Measurements from ENCODE around the gene MANSC1.
"Not testable (repeated sequence)": the region's sequence is repeated elsewhere in the genome, so short reads cannot be mapped to it uniquely, and the experiment has no call there.

Gene MANSC1

DNA sequence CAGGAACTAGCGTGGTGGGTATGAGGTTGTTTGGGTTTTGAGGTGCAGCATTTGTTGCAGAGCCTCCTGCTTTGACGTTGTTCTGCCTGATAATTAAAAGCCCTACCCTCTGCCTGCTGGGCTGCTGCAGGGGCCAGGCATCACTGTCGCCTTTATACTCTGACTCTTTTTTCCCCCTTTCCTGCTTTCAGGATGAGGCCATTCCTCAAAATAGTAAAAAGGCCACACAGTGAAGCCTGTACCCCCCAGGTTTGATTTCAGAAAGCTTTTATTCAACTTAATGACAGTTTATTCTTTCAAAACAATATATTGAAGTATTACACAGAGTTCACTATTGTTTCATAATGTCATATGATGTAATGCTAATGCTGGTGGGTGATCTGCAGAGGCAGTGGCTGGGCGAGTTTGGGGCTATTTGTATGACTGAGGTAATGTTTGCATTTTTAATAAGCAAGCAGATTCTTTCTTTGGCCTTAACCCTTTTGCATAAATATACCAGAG, 15.9 kb upstream of the MANSC1 start:
- DNase-seq (ENCODE audit: low read depth in 2 of 3, low spot score in 1 of 3): no peak

DNA sequence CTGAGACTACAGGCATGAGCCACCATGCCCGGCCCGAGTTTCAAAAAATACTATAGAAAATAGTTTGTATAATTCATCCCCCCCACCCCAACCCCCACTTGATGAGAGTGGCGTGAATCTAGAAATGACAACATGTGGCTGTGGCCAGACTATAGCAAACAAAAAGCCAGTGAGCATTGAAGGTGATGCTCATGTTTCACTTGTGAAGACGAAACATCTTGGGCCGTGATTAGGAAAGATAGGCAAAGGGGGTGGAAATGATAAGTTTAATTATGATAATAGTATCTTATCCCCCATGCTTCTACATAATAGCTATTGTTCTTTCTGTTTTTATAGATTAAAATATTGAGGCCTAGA, 15.4 kb upstream of the MANSC1 start:
- DNase-seq (ENCODE audit: low read depth in 2 of 3, low spot score in 1 of 3): no peak

DNA sequence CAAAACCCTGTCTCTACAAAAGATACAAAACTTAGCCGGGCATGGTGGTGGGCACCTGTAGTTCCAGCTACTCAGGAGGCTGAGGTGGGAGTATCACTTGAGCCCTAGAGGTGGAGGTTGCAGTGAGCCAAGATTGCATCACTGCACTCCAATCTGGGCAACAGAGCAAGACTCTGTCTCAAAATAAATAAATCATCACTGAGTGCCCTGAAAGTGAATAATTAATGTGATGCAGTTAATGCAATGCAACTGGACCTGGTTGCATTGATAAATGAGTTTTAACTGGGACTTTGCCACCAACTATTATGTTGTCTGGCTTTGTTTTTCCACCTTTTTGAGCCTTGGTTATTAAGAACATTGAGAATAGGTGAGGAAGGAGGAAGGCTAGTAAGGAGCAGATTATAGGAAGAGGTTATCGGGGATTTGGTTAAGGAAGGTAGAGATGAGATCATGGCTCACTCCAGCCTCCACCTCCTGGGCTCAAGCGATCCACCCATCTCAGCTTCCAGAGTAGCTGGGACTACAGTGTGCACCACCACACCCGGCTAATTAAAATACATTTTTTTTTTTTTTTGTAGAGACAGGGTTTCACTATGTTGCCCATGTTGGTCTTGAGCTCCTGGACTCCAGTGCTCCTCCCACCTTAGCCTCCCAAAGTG, 14.9 kb upstream of the MANSC1 start:
- DNase-seq (ENCODE audit: low read depth in 2 of 3, low spot score in 1 of 3): no peak

DNA sequence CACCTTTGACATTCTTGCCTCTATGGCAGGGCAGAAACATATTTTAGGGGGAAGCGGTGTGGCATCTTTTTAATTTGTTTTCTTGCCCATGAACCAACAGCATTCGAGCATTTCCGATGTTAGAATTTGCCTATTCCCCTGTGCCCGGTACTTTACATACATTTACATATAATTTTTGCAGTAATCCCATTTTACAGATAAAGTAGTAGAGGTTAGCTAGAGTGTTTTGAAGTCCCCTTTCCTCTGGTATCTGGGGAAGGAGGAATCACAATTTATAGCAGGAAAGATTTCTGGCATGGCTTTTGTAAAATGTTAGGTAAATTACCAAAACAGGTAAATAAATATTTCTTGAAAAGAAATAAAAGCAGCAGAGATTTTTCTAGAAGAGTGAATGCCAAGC, 8.5 kb upstream of the MANSC1 start:
- DNase-seq (ENCODE audit: low read depth in 2 of 3, low spot score in 1 of 3): no peak

DNA sequence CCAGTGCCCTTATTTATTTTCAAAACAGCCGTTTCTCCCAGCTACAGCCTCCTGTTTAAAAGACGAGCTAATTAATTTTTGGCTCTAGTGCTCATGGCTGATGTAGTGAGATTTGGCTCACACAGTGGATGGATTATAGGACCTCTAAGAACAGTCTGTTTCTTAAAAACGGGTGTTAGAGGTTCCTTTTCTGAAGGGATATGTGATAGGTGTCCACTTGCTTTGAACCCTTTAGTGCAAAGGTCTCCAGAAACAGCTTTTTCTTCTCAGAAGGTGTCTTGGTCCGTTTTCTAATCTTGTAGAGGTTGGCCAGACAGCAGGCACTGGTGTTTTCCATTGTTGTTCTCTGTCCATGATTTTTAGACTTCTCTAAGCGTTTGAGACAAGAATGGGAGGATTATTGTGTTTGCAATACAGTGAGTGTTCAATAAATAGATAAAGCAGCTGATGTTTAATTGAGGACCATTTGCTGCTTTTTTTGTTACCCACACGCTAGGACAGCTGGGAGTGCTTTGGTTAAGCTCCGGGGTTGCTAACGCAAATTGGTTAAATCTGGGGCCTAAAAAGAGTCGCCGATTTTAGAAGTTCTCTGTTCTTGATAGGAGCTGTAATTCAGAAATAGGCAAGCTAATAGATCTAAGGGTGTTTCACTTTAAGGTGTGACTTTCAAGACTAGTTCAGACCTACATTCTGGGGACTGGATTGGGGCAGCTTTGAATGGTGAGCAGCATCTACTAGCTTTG, 7.8 kb upstream of the MANSC1 start:
- no peak for DNase-seq (ENCODE audit: low read depth in 2 of 3, low spot score in 1 of 3)

DNA sequence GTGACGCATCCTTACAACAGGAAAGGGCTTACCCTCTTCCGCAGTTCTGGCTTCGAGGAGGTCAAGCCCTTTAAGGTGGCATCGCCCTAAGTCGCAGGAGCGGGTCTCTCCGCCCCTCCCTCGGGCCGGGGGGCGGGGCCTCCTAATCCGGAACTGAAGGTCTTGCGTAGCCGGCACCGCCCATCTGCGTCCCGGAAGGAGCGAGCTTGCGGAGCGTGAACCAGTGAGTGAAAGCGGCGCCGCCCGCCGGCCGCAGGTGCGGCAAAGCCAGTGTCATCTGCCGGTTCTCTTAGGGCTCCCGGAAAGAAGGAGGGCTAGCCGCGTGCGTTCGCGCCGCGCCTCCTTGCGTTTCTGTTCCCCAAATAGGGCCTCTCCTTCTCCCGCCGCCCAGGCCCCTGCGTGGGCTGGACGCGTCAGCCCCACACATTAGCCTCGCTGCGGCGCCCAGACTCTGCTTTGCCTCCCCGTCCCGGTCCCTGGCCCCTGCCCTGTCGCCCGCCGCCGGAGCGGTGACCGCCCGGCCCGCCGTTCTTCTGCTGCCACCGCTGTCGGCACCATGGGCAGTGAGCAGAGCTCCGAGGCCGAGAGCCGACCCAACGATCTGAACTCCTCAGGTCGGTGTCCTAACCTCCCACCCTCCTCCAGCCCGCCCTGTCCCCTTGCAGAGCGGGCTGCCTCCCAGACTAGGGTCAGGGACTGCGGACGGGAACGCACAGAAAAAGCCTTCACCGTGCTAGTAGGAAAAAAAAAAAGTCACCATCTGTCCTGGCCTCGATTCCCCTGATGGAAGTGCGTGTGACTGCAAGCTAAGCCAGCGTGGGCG, 7.1 kb upstream of the MANSC1 start, which contains the start of gene BORCS5:
Gene BORCS5, plus strand, starts transcription at position 183 of the 823 bp plus-strand sequence. Its CDS starts 374 bp downstream, at position 557.
- DNase-seq (ENCODE audit: low read depth in 2 of 3, low spot score in 1 of 3): peak; percentile 94 to 99 (median 97)

DNA sequence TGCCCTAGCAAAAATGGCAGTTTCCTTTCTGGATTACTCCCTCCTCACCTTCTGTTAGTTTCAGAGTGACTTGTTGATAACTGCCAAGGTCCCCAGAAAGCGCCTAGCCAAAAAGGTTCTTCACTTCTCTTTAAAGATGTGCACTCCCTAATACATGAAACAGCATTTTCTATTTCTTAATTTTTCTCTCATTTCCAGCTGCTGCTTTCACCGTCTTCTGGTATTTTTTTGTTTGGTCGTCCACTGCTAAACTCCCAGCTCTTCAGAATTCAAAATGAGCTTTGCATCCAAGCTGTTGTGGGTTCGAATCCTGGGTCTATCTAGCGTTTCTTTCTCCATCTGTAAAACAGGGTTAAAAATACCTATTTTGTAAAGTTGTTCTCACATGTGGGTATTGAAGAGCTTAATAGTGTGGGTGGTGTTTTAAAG, 6.4 kb upstream of the MANSC1 start:
- no peak for DNase-seq (ENCODE audit: low read depth in 2 of 3, low spot score in 1 of 3)

DNA sequence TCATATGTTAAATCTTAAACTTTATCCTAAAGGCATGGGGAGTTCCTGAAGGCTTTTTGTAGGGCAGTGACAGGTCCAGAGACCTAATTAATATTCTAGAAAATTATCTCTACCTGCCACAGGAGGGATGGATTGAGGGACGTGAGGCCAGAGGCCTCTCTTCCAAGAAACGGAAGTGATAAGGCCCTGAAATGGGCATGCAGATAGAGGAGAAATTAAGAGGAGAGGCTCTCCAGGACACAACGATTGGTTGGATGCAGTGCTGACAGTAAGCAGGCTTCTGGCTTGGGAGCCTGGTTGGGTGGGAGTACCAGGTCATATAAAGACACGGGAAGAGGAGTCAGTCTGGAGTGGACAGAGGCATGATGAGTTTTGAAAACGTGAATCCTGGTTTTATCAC, 3.8 kb upstream of the MANSC1 start:
- no peak for DNase-seq (ENCODE audit: low read depth in 2 of 3, low spot score in 1 of 3)

DNA sequence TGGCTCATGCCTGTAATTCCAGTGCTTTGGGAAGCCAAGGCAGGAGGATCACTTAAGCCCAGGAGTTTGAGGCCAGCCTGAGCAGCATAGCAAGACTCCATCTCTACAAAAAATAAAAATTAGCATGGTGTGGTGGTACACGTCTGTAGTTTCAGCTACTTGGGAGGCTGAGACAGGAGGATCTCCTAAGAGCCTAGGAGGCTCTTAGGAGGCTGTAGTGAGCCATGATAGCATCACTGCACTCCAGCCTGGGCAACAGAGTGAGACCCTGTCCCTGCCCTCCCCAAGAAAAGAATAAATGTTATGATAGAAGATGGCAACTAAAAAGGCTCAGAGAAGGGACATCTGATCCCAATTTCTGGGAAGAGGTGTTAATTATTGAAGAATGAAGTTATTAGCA, 3.2 kb upstream of the MANSC1 start:
- DNase-seq (ENCODE audit: low read depth in 2 of 3, low spot score in 1 of 3): no peak

DNA sequence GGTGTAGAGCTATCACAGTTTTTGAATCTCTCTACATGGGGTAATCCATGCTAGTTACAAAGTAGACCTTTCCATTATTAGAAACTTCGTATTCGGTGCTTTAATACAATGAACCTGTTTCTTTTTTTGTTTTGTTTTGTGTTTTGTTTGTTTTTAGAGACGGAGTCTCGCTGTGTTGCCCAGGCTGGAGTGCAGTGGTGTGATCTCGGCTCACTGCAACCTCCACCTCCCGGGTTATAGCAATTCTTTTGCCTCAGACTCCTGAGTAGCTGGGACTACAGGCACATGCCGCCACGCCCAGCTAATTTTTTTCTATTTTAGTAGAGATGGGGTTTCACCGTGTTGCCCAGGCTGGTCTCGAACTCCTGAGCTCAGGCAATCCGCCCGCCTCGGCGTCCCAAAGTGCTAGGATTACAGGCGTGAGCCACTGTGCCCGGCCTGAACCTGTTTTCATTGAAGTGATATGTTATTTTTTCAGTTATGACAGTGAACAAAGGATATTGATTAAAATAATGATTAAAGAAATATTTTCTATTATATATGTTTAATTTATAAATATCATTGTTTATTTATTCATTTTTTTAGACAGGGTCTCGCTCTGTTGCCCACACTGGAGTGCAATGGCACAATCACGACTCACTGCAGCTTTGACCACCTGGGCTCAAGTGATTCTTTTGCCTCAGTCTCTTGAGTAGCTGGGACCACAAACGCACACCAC, 1.6 kb upstream of the MANSC1 start:
- not testable (repeated sequence) for DNase-seq (ENCODE audit: low read depth in 2 of 3, low spot score in 1 of 3)

DNA sequence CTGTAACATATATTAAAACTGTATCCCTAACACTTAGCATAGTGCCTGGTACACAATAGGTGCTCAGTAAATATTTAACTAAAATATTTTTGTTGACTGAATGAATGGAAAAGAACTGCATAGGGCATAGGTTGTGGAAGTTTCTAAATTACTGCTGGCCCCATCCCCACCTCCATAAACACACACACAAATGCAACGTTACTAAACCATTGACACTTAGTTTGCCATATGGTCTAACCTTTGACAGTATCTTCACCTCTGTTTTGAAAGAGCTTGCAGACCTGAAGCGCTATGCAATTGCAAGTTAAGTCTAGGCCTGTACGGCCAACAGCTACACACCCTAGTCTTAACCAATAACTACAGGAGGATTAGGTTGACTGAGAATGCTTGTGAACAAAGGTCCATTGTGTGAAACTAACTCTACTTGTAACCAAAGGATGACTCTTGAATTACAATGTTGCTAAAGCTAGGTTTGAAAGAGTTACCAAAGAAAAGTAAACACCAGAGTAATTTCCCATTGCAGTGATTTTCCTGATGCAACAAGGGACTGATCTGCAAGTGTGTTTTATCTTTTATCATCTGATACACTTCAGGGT, 924 bp upstream of the MANSC1 start:
- DNase-seq (ENCODE audit: low read depth in 2 of 3, low spot score in 1 of 3): no peak

DNA sequence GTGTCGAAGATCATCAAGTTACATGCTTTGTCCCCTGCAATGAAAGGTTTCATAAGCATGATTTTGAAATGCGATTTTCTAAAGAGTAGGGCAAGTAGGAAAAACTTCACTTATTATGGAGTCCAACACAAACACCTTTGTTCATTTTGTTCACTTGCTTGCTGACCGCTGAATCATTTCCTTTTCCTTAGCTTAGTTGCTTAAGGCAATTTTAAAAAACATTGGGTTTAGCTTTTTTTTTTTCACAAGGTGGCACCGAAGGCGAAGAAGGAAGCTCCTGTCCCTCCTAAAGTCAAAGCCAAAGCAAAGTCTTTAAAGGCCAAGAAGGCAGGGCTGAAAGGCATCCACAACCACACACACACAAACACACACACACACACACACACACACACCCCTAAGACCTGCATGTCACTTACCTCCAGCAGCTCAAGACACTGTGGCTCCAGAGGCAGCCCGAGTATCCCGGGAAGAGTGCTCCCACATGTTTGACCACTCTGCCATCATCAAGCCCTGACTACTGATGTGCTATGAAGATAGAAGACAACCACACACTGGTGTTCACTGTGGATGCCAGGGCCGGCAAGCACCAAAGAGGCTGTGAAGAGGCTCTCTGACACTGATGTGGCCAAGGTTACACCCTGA, 11.4 kb downstream of the MANSC1 start:
- DNase-seq (ENCODE audit: low read depth in 2 of 3, low spot score in 1 of 3): no peak

DNA sequence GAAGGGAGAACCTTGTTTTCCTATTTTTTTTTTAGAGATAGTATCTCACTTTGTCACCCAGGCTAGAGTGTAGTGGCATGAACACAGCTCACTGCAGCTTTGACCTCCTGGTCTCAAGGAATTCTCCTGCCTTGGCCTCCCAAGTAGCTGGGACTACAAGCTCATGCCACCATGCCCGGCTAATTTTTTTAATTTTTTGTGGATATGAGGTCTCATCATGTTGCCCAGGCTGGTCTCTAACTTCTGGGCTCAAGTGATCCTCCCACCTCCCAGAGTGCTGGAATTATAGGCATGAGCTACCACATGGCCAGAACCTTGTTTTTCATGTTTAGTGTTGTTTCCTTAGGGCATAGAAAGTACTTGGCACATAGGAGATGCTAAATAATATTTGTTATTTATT, 13.5 kb downstream of the MANSC1 start:
- no peak for DNase-seq (ENCODE audit: low read depth in 2 of 3, low spot score in 1 of 3)

DNA sequence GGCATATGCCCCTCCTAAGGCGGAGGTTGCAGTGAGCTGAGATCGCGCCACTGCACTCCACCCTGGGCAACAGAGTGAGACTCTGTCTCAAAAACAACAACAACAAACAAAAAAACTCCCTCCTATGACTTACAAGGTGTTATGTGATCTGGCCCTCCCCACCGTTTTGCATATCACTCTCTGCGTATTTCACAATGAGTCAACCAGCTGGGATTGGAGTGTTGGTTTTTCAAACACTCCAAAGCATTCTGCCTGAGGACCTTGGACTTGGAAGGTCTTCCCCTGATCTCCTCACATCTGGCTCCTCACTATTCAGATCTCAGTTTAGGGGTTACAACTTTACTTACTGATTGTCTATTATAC, 14.0 kb downstream of the MANSC1 start:
- no peak for DNase-seq (ENCODE audit: low read depth in 2 of 3, low spot score in 1 of 3)

DNA sequence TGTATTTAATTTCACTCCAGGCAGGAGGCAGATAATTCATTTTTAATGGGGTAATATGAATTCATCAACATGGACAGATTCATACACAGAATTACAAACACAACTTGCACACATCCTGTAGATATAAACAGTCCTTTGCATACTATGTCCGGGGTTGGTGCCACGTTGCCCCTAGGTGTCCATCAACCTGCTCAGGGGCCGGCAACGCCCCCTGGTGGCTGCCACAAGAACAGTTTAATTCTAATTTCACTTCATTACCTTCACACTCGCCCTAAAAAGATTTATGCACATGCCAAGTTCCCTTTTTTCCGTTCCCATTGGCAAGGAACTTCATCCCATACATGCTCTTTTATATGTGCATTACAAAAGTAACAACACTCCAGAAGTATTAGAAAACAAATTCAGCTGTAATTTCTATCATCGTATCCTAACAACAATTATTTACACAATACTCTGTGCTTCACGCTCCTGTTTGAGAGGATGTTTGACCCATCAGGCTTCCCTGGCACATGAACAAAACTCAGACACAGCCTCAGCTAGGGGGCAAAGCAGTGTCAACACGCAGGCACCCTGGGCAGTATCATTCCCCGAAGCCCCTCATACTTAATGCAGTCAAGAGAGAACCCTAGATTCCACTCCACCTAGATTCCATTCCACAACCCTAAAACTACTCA, 15.5 kb downstream of the MANSC1 start:
- DNase-seq (ENCODE audit: low read depth in 2 of 3, low spot score in 1 of 3): peak; percentile 28 to 55 (median 50)

DNA sequence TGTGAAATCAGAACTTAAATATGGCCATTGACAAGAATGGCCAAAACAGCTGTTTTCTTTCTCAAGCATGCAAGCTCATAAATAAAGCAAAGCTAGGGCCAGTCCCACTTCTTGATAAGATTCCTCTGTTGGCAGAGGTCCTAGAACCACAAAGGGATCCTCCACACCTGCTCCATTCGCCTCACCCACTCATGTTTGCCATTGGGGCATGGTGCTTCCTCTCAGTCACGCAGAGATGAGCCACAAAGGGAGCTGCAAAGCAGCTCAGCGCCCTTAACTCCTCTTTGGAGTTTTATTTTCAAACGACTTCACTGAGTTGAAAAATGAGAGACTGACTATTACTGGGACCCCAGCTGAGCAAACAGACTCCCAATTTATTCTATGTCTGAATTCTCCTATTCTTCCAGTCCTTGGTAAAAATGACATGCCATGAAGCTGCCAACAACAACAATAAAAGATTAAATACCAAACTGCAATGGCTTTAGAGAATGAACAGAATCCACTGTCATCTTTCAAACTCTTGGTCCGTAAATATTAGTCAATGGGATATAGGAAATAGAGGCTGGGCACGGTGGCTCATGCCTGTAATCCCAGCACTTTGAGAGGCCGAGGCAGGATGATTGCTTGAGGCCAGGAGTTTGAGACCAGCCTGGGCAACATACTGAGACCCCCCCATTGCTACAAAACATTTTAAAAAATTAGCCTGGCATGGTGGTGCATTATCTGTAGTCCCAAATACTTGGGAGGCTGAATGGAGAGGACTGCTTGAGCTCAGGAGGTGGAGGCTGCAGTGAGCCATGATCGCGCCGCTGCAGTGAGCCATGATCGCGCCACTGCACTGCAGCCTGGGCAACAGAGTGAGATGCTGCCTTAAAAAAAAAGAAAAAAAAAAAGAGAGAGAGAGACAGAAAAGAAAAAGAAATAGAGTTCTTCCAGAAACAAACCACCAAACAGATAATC, 16.4 kb downstream of the MANSC1 start:
- DNase-seq (ENCODE audit: low read depth in 2 of 3, low spot score in 1 of 3): no peak

DNA sequence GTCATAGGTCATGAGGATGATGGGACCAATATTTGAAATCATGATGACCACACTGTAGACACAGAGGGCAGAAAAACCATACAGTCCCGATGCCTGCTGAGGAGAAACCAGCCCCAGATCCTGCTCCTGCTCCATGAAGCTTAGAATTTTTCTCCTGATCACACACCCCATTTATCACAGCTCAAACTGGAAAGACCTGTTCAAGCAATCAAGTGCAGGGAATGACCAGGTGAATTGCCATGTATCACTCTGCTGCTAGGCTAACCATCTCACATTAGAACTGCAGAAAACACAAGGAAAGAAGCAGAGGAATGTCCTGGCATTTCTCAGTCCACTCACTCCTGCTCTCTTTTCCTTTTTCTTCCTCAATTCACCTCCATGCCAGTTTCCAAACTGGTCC, 18.1 kb downstream of the MANSC1 start:
- no peak for DNase-seq (ENCODE audit: low read depth in 2 of 3, low spot score in 1 of 3)

DNA sequence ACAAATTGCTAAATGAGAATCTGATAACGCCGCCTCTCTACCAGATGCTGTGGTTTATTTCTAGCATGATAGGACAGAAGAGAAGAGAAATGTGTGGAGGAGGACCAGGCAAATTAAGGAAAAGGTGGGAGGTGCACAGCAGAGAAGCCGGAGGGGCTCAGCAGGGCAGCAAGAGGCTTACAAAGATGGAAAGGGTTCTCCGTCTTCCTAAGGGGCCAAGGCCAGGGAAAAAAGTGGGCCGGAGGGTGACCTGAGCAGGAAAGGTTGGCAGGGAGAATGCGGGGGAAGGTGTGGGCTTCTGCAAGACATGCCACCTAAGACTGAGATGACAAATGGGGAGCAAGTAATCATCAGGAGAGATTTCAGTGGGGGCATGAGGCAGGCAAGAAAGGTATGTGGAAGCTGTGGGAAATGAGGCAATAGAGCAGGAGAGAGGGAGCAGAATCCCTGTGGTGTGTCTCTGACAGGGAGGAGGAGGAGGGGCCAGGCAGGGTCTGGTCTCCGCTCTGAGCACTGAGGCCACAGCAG, 18.7 kb downstream of the MANSC1 start:
- DNase-seq (ENCODE audit: low read depth in 2 of 3, low spot score in 1 of 3): no peak
